Vagina (tissue), 2 donors: ENCODE data around the gene KLHL21. TPM values are rescaled to one million over a fixed set of nuclear protein-coding genes. Genes with fewer than 3 reads are reported as not detected.

ENCODE experiments used
- DNase-seq, 2 donors: peaks; one replicate each; pipeline ENCODE4 v3.0.0-alpha.2; 2017; ENCODE audit errors: extremely low spot score in 2 of 2
- H3K27ac ChIP-seq: fragments of 200-600 bp; sonication (generic); one replicate; pipeline ENCODE4 v1.5.1; 2019
- H3K27me3 ChIP-seq: fragments of 200-600 bp; sonication (generic); one replicate; pipeline ENCODE4 v1.5.1; 2019
- H3K36me3 ChIP-seq, 2 donors: fragments of 200-600 bp; sonication (generic); one replicate each; pipeline ENCODE4 v1.5.1; 2017 to 2019
- H3K4me1 ChIP-seq: fragments of 200-600 bp; sonication (generic); one replicate; pipeline ENCODE4 v1.5.1; 2019
- H3K4me3 ChIP-seq, 2 donors: fragments of 200-600 bp; sonication (generic); 1 replicate in 1 of 2; 2 replicates in 1 of 2; pipeline ENCODE4 v1.5.1; 2016 to 2019
- H3K9me3 ChIP-seq: fragments of 200-600 bp; sonication (generic); one replicate; pipeline ENCODE4 v1.5.1; 2019
- POLR2A ChIP-seq, 2 donors: fragments of 450-650 bp; IDR thresholded peaks; one replicate each; pipeline ENCODE4 v1.6.1; 2017; ENCODE audit warnings: antibody characterized with exemption in 2 of 2, mild to moderate bottlenecking in 2 of 2, moderate library complexity in 2 of 2
- POLR2AphosphoS5 ChIP-seq, 2 donors: sonication (generic); formaldehyde crosslinking; IDR thresholded peaks; one replicate each; pipeline ENCODE4 v1.9.0; 2017; ENCODE audit warnings: antibody characterized with exemption in 2 of 2, mild to moderate bottlenecking in 2 of 2, low read depth in 1 of 2; ENCODE audit not compliant: insufficient read depth in 1 of 2
- intact Hi-C: fragments of 100-400 bp; cut with DNase I; formaldehyde crosslinking; loops from one replicate; pipeline ENCODE4 v1.15.1; 2023
- total RNA-seq: library from RNA; depleted of rRNA; stranded (reverse); fragments of >200 nt; gene quantifications from one replicate; pipeline ENCODE4 v1.2.3, GENCODE V29; 2016
- TF ChIP-seq, protein P1 (sequence below), 3 experiments: fragments of 450-650 bp in 2 of 3; fragments of 200-600 bp in 1 of 3; sonication (generic) in 1 of 3; IDR thresholded peaks; one replicate each; pipeline ENCODE4 v1.5.1; 2017 to 2019; ENCODE audit warnings: antibody characterized with exemption in 3 of 3, mild to moderate bottlenecking in 2 of 3, moderate library complexity in 2 of 3

The KLHL21 gene
- total RNA-seq, 1 donor from 2014 or later = 54.3 TPM

DNA sequence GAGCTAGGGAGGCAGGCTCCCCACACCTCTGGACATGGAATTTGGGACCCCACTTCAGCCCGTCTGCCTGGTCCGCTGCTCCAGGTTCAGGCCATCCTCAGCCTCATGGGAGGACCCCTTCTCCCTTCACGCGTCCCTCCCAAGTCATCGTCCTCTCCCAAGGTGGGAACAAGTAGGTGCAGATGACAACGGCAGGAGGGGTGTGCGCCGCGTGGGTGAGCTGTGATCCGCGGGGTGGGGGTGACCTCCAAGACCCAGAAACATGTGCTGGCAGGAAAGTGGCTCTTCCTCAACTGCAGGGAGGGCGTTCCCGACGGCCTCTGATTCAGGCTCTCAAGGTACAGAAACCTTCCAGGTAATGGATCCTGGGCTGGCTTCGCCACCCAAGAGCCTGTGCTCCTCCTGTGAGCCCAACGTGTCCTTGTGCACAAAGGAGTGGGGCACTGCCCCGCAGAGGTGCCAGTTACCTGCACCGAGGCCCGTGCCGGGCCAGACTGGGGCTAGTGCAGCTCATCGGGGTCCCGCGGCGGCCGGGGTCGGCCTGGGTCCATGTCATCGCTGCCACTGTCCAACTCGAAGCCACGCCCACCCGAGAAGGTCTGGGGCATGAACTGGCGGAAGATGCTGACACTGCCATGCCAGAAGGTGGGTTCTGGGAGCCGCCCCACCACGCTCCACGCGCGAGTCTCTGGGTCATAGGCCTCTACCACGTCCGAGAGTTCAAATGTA, 9.6 kb downstream of the KLHL21 start:
- Histone ChIP-seq H3K4me3 (no peak overlapping the region), H3K27ac (no peak overlapping the region), H3K9me3 (no peaks in the 10 kb centered on the region), H3K4me1 (peaks cover 79% of the 10 kb centered on the region), H3K36me3 (peaks cover 0 to 96% of the 10 kb centered on the region in 2 donors), H3K27me3 (no peaks in the 10 kb centered on the region)
- DNase-seq = no peak
- no peak for TF ChIP-seq POLR2A (IDR thresholded peaks at IDR 0.05)
- no peak for TF ChIP-seq POLR2AphosphoS5 (IDR thresholded peaks at IDR 0.05; ENCODE audit: insufficient read depth in 1 of 2, low read depth in 1 of 2)
- TF ChIP-seq, protein P1, sequence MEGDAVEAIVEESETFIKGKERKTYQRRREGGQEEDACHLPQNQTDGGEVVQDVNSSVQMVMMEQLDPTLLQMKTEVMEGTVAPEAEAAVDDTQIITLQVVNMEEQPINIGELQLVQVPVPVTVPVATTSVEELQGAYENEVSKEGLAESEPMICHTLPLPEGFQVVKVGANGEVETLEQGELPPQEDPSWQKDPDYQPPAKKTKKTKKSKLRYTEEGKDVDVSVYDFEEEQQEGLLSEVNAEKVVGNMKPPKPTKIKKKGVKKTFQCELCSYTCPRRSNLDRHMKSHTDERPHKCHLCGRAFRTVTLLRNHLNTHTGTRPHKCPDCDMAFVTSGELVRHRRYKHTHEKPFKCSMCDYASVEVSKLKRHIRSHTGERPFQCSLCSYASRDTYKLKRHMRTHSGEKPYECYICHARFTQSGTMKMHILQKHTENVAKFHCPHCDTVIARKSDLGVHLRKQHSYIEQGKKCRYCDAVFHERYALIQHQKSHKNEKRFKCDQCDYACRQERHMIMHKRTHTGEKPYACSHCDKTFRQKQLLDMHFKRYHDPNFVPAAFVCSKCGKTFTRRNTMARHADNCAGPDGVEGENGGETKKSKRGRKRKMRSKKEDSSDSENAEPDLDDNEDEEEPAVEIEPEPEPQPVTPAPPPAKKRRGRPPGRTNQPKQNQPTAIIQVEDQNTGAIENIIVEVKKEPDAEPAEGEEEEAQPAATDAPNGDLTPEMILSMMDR (IDR thresholded peaks at IDR 0.05) = no peak
- intact Hi-C loops = no loop called here

DNA sequence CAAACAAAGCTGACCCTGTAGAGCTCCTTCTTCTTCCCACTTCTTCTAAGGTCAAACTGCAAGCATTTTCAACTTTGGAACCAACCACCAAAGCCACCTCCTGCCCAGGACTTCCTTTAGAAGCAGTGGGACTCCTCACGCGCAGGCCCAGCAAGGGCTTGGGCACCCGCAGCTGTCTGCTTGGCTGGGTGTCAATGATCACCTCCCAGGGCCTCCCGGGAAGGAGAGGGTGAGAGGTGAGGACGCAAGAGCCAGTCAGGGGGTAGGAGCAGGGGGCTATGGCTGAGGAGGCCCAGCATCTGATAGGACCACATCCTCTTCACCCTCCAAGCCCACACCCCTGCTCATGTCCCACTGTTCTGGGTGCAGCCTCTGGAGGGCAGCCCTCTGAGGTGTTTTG, 10.2 kb downstream of the KLHL21 start:
- H3K4me3 ChIP-seq = no peak overlapping the region
- H3K36me3 ChIP-seq = peaks cover 0 to 91% of the 10 kb centered on the region in 2 donors
- no peak overlapping the region for H3K27ac ChIP-seq
- intact Hi-C loops = no loop called here
- H3K9me3 ChIP-seq = no peaks in the 10 kb centered on the region
- no peak for DNase-seq
- peaks cover 77% of the 10 kb centered on the region for H3K4me1 ChIP-seq
- TF ChIP-seq, protein P1 (IDR thresholded peaks at IDR 0.05) = no peak
- TF ChIP-seq POLR2A (IDR thresholded peaks at IDR 0.05) (no peak), POLR2AphosphoS5 (IDR thresholded peaks at IDR 0.05; ENCODE audit: insufficient read depth in 1 of 2, low read depth in 1 of 2) (no peak)
- H3K27me3 ChIP-seq = no peaks in the 10 kb centered on the region

DNA sequence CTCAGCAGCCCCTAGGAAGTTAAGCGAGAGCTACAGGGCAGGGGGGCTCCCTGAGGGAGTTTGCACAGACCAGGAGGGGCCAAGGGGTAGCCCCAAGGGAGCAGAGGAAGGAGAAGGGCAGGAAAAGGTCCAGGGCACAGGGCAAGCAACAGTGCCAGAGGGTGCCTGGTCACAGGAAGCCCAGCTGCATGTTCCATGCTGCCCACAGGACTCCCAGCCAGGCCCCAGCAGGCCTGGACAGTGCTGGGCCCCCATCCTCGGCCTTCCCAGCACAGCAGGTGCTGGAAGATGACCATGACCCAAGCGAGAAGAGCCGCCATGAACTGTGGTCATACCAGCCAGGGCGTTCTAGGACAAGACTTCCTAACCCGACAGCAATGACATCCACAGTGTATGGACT, 11.0 kb downstream of the KLHL21 start:
- Histone ChIP-seq H3K27ac (no peak overlapping the region), H3K9me3 (no peaks in the 10 kb centered on the region), H3K36me3 (peaks cover 0 to 83% of the 10 kb centered on the region in 2 donors), H3K4me1 (peaks cover 77% of the 10 kb centered on the region), H3K4me3 (no peak overlapping the region), H3K27me3 (no peaks in the 10 kb centered on the region)
- TF ChIP-seq, protein P1 (IDR thresholded peaks at IDR 0.05) = no peak
- TF ChIP-seq POLR2A (IDR thresholded peaks at IDR 0.05) = no peak
- no peak for TF ChIP-seq POLR2AphosphoS5 (IDR thresholded peaks at IDR 0.05; ENCODE audit: insufficient read depth in 1 of 2, low read depth in 1 of 2)
- DNase-seq = no peak
- intact Hi-C loops = no loop called here

DNA sequence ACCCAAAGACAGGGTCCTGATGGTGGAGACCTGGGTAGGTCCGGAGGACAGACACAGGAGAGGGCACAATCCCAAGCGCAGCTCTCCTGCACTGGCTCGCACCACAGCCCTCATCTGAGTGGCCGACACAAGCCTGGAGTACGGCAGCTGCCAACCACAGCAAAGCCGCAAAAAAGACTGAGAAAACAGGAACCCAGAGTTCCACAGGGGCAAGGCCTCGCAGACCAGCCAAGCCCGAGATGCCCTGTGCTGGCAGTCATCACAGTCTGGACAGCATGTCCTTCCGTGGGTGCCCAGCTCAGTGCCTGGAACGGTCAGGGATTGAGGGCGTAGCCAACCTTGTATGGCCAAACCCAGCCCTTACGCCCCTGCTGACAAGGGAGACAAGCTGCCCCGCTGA, 11.4 kb downstream of the KLHL21 start:
- no peak for DNase-seq
- Histone ChIP-seq H3K4me1 (peaks cover 75% of the 10 kb centered on the region), H3K4me3 (no peak overlapping the region), H3K27ac (no peak overlapping the region), H3K27me3 (no peaks in the 10 kb centered on the region), H3K36me3 (peaks cover 0 to 79% of the 10 kb centered on the region in 2 donors), H3K9me3 (no peaks in the 10 kb centered on the region)
- TF ChIP-seq POLR2A (IDR thresholded peaks at IDR 0.05) (no peak), POLR2AphosphoS5 (IDR thresholded peaks at IDR 0.05; ENCODE audit: insufficient read depth in 1 of 2, low read depth in 1 of 2) (no peak)
- TF ChIP-seq, protein P1 (IDR thresholded peaks at IDR 0.05) = no peak
- intact Hi-C loops = no loop called here

DNA sequence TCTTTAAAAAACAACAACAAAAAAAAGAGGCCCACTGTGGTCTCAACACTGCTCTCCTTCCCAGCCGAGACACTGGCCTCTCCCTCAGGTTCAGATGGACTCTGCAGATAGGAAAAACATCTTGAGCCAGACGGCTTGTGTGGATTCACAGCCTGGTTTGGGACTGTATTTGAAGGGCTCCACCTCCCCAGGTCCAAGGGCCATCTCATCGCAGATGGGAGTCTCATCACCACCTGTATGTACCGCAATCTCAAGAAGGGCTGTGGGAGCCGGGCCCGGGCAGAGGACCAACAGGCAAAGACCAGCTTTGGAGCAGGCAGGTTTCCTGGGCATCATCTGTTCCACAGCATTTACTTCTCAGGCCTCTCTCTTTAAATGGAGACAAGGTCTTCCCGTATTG, 12.6 kb downstream of the KLHL21 start:
- intact Hi-C loops = no loop called here
- TF ChIP-seq, protein P1 (IDR thresholded peaks at IDR 0.05) = no peak
- TF ChIP-seq POLR2AphosphoS5 (IDR thresholded peaks at IDR 0.05; ENCODE audit: insufficient read depth in 1 of 2, low read depth in 1 of 2) (no peak), POLR2A (IDR thresholded peaks at IDR 0.05) (no peak)
- no peak overlapping the region for H3K27ac ChIP-seq

More for the DNA sequence above, 12.6 kb downstream of the KLHL21 start:
- no peak for DNase-seq
- Histone ChIP-seq H3K4me1 (peaks cover 67% of the 10 kb centered on the region), H3K27me3 (no peaks in the 10 kb centered on the region), H3K36me3 (peaks cover 0 to 68% of the 10 kb centered on the region in 2 donors), H3K9me3 (no peaks in the 10 kb centered on the region), H3K4me3 (no peak overlapping the region)
